SU-DHL-6 (cell line): ENCODE results near the gene FERD3L.

Experiments
- H2AFZ ChIP-seq: fragments of 200-600 bp; sonication (generic); 2 replicates; pipeline ENCODE4 v1.6.1; 2014; ENCODE audit warnings: low read depth, mild to moderate bottlenecking, moderate library complexity, mixed read lengths, antibody characterized with exemption, low read length; ENCODE audit not compliant: severe bottlenecking
- H3F3A ChIP-seq: fragments of 200-600 bp; shearing (Covaris generic); 2 replicates; pipeline ENCODE4 v1.6.0; 2016; ENCODE audit warnings: antibody characterized with exemption, mild to moderate bottlenecking; ENCODE audit not compliant: insufficient read depth
- H3K27ac ChIP-seq: fragments of 200-600 bp; sonication (generic); 2 replicates; pipeline ENCODE4 v1.5.1; 2016; ENCODE audit warnings: low read depth, mild to moderate bottlenecking, low read length, moderate library complexity, mixed read lengths
- H3K27me3 ChIP-seq: fragments of 200-600 bp; sonication (generic), shearing (Covaris generic); 2 replicates; pipeline ENCODE4 v1.6.0; 2014; ENCODE audit warnings: mild to moderate bottlenecking, low read length
- H3K36me3 ChIP-seq: fragments of 200-600 bp; sonication (generic); 2 replicates; pipeline ENCODE4 v1.6.1; 2014; ENCODE audit warnings: mild to moderate bottlenecking, low read length, mixed read lengths
- H3K4me2 ChIP-seq: fragments of 300-600, 200-600 bp; shearing (Covaris generic), sonication (generic); 2 replicates; pipeline ENCODE4 v1.6.0; 2014; ENCODE audit warnings: low read length, low read depth, mild to moderate bottlenecking; ENCODE audit not compliant: poor library complexity, severe bottlenecking
- H3K4me3 ChIP-seq: fragments of 200-600 bp; sonication (generic); 2 replicates; pipeline ENCODE4 v1.5.1; 2014; ENCODE audit warnings: antibody characterized with exemption, low read length, mild to moderate bottlenecking, mixed read lengths; ENCODE audit not compliant: insufficient read depth, poor library complexity, severe bottlenecking
- H3K79me2 ChIP-seq: fragments of 200-600 bp; sonication (generic); 2 replicates; pipeline ENCODE4 v1.6.1; 2014; ENCODE audit warnings: mild to moderate bottlenecking, low read length, moderate library complexity; ENCODE audit not compliant: insufficient read depth
- H3K9ac ChIP-seq: fragments of 200-600 bp; sonication (generic); 2 replicates; pipeline ENCODE4 v1.7.0; 2014; ENCODE audit warnings: mild to moderate bottlenecking, low read length
- H3K9me2 ChIP-seq: fragments of 200-600 bp; sonication (generic); replicated peaks from 2 replicates; pipeline ENCODE4 v1.6.1; 2014; ENCODE audit warnings: low read length; ENCODE audit not compliant: insufficient read depth
- H3K9me3 ChIP-seq: fragments of 200-600 bp; sonication (generic); 2 replicates; pipeline ENCODE4 v1.6.1; 2014; ENCODE audit warnings: low read length, mixed read lengths; ENCODE audit not compliant: insufficient read depth
- H4K20me1 ChIP-seq: fragments of 200-600 bp; sonication (generic); 2 replicates; pipeline ENCODE4 v1.6.1; 2014; ENCODE audit warnings: low read depth, mild to moderate bottlenecking, antibody characterized with exemption, low read length, moderate library complexity, mixed read lengths
- CTCF ChIP-seq: fragments of 200-600 bp; sonication (generic); IDR thresholded peaks from one replicate; pipeline ENCODE4 v1.5.1; 2017; ENCODE audit warnings: antibody characterized with exemption, mild to moderate bottlenecking, low read length, moderate library complexity; ENCODE audit not compliant: insufficient read depth, poor library complexity, severe bottlenecking
- EZH2phosphoT487 ChIP-seq: fragments of 200-600 bp; sonication (generic), shearing (Covaris generic); conservative IDR thresholded peaks from 2 replicates; pipeline ENCODE4 v1.6.1; 2018; ENCODE audit warnings: mild to moderate bottlenecking, antibody characterized with exemption, low read length, moderate library complexity, mixed read lengths

The FERD3L gene

DNA sequence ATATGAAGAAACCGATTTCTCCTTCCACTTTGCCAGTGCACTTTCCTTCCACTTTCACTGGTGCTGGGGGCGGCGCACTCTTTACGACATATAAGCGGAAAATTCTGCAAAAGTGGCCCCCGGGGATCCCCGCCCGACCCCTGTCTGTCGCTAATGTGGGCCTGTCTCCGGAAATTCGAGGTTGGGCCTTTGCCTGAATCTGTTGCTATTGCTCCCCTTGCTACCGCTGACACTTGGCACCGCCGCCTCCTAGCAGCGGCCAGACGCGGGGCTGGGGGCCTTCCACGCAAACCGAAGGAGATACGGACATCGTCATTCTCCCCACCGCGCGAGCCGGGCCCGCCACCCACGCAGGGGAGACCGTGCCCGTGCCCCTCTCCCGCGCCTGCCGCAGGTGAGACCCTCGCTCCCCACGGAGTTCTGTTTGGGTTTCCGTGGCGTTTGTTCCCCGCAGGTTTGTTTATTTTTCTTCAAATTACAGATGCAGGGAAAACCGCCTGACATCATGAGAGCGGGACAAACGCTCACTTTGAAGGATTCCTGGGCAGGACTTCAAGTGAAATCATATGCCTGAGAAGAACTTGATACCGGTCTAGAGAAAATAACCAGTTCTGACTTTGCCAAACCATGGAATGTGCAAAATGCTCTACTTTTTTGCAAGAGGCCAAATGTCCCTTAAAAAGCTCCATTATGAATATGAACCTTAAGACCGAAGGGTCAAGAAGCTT, 32.8 kb downstream of the FERD3L start:
- Histone ChIP-seq H3K9ac (no peak overlapping the region), H3K9me2 (no peaks in the 10 kb centered on the region)

DNA sequence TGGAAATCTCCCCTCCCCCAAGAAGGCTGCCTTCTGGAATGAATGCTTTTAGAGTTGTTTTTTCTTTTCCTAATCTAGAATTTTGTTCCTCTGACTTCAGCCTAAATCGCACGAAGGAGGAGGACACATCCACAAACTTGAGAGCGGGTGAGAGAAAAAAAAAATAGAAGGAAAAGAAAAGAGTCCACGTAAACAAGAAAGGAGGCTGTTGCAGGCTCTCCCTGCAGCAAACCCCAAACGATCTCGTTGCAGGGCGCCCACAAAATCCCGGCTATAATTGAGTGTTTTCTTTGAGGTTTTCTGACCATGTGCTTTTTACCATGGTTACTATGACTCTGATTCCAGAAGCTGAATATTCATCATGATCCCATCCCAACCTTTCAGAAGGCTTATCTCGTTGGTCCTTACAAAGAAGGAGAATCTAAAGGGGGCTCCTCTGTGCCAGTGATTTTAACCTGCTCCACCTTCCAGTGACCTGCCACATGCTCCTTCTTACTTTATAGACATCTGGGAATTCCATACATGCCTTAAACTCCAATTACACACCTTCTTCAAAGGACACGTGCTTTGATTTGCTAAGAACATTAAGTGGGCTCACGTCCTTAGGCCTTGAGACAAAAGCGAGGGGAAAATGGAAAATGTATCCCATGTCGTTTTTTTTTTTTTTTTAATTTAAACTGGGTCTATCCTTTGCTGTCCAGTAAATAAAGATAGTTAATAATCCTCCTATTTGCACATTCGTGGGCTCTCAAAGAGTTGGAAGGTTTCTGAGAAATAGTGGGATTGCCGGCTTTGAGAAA, 33.5 kb downstream of the FERD3L start:
- H3K27me3 ChIP-seq, result no peaks in the 10 kb centered on the region
- H2AFZ ChIP-seq, result no peak overlapping the region
- no peak for TF ChIP-seq EZH2phosphoT487
- no peak for TF ChIP-seq CTCF
- H3F3A ChIP-seq, result no peaks in the 10 kb centered on the region
- H3K9me2 ChIP-seq, result no peaks in the 10 kb centered on the region
- H3K36me3 ChIP-seq, result no peaks in the 10 kb centered on the region
- no peak overlapping the region for H3K4me3 ChIP-seq
- H3K27ac ChIP-seq, result no peak overlapping the region
- H3K4me2 ChIP-seq, result no peak overlapping the region
- H4K20me1 ChIP-seq, result no peaks in the 10 kb centered on the region
- H3K79me2 ChIP-seq, result no peaks in the 10 kb centered on the region
- H3K9me3 ChIP-seq, result no peaks in the 10 kb centered on the region
- H3K9ac ChIP-seq, result no peak overlapping the region

More for the DNA sequence above, 32.8 kb downstream of the FERD3L start:
- Histone ChIP-seq H3K4me2 (no peak overlapping the region), H3K79me2 (no peaks in the 10 kb centered on the region), H3K4me3 (no peak overlapping the region), H3K36me3 (no peaks in the 10 kb centered on the region), H3K9me3 (no peaks in the 10 kb centered on the region), H4K20me1 (no peaks in the 10 kb centered on the region), H3F3A (no peaks in the 10 kb centered on the region), H2AFZ (no peak overlapping the region), H3K27ac (no peak overlapping the region), H3K27me3 (no peaks in the 10 kb centered on the region)
- TF ChIP-seq CTCF, result no peak
- TF ChIP-seq EZH2phosphoT487, result no peak

DNA sequence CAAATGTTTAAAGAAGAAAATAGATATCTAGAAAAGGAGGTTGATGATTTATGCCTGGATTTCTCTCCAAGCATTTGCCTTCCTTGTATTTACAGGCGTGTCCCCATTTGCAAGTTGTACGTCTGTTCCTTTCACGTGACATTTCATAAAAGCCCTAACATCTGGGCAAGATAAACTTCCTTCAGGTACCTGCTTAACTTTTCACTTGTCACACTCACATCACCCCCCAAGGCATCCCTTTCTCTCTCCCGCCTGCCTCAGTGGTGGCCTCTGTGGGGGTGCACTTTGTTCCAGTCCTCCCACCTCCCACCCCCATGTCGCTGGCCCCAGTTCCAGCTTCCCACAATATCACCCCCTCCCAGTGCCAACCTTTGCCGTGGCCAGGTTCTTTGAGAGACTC, 34.4 kb downstream of the FERD3L start:
- H2AFZ ChIP-seq, result no peak overlapping the region
- no peak overlapping the region for H3K27ac ChIP-seq
- H3K4me2 ChIP-seq, result no peak overlapping the region
- H3K9me3 ChIP-seq, result no peaks in the 10 kb centered on the region
- no peak overlapping the region for H3K4me3 ChIP-seq
- no peak overlapping the region for H3K9ac ChIP-seq
- H3K79me2 ChIP-seq, result no peaks in the 10 kb centered on the region
- no peaks in the 10 kb centered on the region for H3K27me3 ChIP-seq
- H4K20me1 ChIP-seq, result no peaks in the 10 kb centered on the region
- H3K9me2 ChIP-seq, result no peaks in the 10 kb centered on the region
- no peaks in the 10 kb centered on the region for H3K36me3 ChIP-seq
- TF ChIP-seq EZH2phosphoT487, result no peak
- no peak for TF ChIP-seq CTCF
- no peaks in the 10 kb centered on the region for H3F3A ChIP-seq
